ENCODE measurements around the gene DEGS2.
"Not testable (repeated sequence)": the region's sequence is repeated elsewhere in the genome, so short reads cannot be mapped to it uniquely, and the experiment has no call there.

The DEGS2 gene

GRCh38 chr14:100159094-100159864, at the start of gene DEGS2:
TSS of gene DEGS2 (minus strand) at chr14:100159645. CDS start at chr14:100159587, 58 bp downstream.
- Mint-ChIP-seq H3K36me3 (no peaks in the 10 kb centered on the region), H3K4me1 (ENCODE audit: low read depth) (peaks cover 1% of the 10 kb centered on the region), H3K9me3 (ENCODE audit: low read depth) (peaks cover 3% of the 10 kb centered on the region), H3K27ac (no peak within 1 kb of the TSS), H3K4me3 (peak within 1 kb of the TSS; percentile 73), H3K27me3 (no peaks in the 10 kb centered on the region)

GRCh38 chr14:100208136-100208535, 48.7 kb upstream of the DEGS2 start:
- not testable (repeated sequence) for H3K4me3 Mint-ChIP-seq; H3K27me3 Mint-ChIP-seq; H3K27ac Mint-ChIP-seq; H3K4me1 Mint-ChIP-seq (ENCODE audit: low read depth); H3K36me3 Mint-ChIP-seq; H3K9me3 Mint-ChIP-seq (ENCODE audit: low read depth)

GRCh38 chr14:100207588-100207987, 48.1 kb upstream of the DEGS2 start:
- H3K9me3 Mint-ChIP-seq (ENCODE audit: low read depth); H3K36me3 Mint-ChIP-seq; H3K27me3 Mint-ChIP-seq; H3K4me1 Mint-ChIP-seq (ENCODE audit: low read depth); H3K27ac Mint-ChIP-seq; H3K4me3 Mint-ChIP-seq: not testable (repeated sequence)

GRCh38 chr14:100204835-100205167, 45.4 kb upstream of the DEGS2 start:
- not testable (repeated sequence) for H3K4me3 Mint-ChIP-seq; H3K36me3 Mint-ChIP-seq; H3K27ac Mint-ChIP-seq; H3K27me3 Mint-ChIP-seq; H3K4me1 Mint-ChIP-seq (ENCODE audit: low read depth); H3K9me3 Mint-ChIP-seq (ENCODE audit: low read depth)

GRCh38 chr14:100203962-100204834, 44.8 kb upstream of the DEGS2 start:
- H3K4me1 Mint-ChIP-seq (ENCODE audit: low read depth): no peaks in the 10 kb centered on the region
- no peaks in the 10 kb centered on the region for H3K27me3 Mint-ChIP-seq
- no peak overlapping the region for H3K4me3 Mint-ChIP-seq
- H3K27ac Mint-ChIP-seq: no peak overlapping the region
- H3K9me3 Mint-ChIP-seq (ENCODE audit: low read depth): no peaks in the 10 kb centered on the region
- peaks cover 2% of the 10 kb centered on the region for H3K36me3 Mint-ChIP-seq

GRCh38 chr14:100203146-100203545, 43.7 kb upstream of the DEGS2 start:
- H3K27me3 Mint-ChIP-seq: no peaks in the 10 kb centered on the region
- no peaks in the 10 kb centered on the region for H3K4me1 Mint-ChIP-seq (ENCODE audit: low read depth)
- H3K4me3 Mint-ChIP-seq: no peak overlapping the region
- H3K27ac Mint-ChIP-seq: no peak overlapping the region
- no peaks in the 10 kb centered on the region for H3K9me3 Mint-ChIP-seq (ENCODE audit: low read depth)
- H3K36me3 Mint-ChIP-seq: peaks cover 2% of the 10 kb centered on the region

GRCh38 chr14:100202712-100203111, 43.3 kb upstream of the DEGS2 start:
- H3K4me1 Mint-ChIP-seq (ENCODE audit: low read depth): no peaks in the 10 kb centered on the region
- no peaks in the 10 kb centered on the region for H3K9me3 Mint-ChIP-seq (ENCODE audit: low read depth)
- H3K27me3 Mint-ChIP-seq: no peaks in the 10 kb centered on the region
- no peak overlapping the region for H3K4me3 Mint-ChIP-seq
- no peak overlapping the region for H3K27ac Mint-ChIP-seq
- H3K36me3 Mint-ChIP-seq: peaks cover 2% of the 10 kb centered on the region

GRCh38 chr14:100201701-100202100, 42.3 kb upstream of the DEGS2 start:
- Mint-ChIP-seq H3K9me3 (ENCODE audit: low read depth) (no peaks in the 10 kb centered on the region), H3K36me3 (peaks cover 2% of the 10 kb centered on the region)

GRCh38 chr14:100200311-100200710, 40.9 kb upstream of the DEGS2 start:
- Mint-ChIP-seq H3K27ac (no peak overlapping the region), H3K36me3 (no peaks in the 10 kb centered on the region), H3K27me3 (no peaks in the 10 kb centered on the region), H3K4me3 (no peak overlapping the region), H3K9me3 (ENCODE audit: low read depth) (no peaks in the 10 kb centered on the region), H3K4me1 (ENCODE audit: low read depth) (no peaks in the 10 kb centered on the region)

More at GRCh38 chr14:100201701-100202100, 42.3 kb upstream of the DEGS2 start:
- H3K27ac Mint-ChIP-seq: no peak overlapping the region
- H3K4me3 Mint-ChIP-seq: no peak overlapping the region
- no peaks in the 10 kb centered on the region for H3K27me3 Mint-ChIP-seq
- H3K4me1 Mint-ChIP-seq (ENCODE audit: low read depth): no peaks in the 10 kb centered on the region

- H3K27me3 Mint-ChIP-seq: no peaks in the 10 kb centered on the region
- no peak overlapping the region for H3K4me3 Mint-ChIP-seq
- H3K36me3 Mint-ChIP-seq: no peaks in the 10 kb centered on the region
- no peak overlapping the region for H3K27ac Mint-ChIP-seq
- H3K9me3 Mint-ChIP-seq (ENCODE audit: low read depth): no peaks in the 10 kb centered on the region
- H3K4me1 Mint-ChIP-seq (ENCODE audit: low read depth): no peaks in the 10 kb centered on the region
These were observed 39.9 kb upstream of the DEGS2 start for GRCh38 chr14:100199240-100199860.

GRCh38 chr14:100193417-100194357, 34.2 kb upstream of the DEGS2 start:
- H3K9me3 Mint-ChIP-seq (ENCODE audit: low read depth): no peaks in the 10 kb centered on the region
- peaks cover 7% of the 10 kb centered on the region for H3K4me1 Mint-ChIP-seq (ENCODE audit: low read depth)
- H3K27ac Mint-ChIP-seq: peak overlapping the region; percentile 87
- H3K36me3 Mint-ChIP-seq: no peaks in the 10 kb centered on the region
- no peaks in the 10 kb centered on the region for H3K27me3 Mint-ChIP-seq
- H3K4me3 Mint-ChIP-seq: peak overlapping the region; percentile 52

GRCh38 chr14:100192672-100193416, 33.4 kb upstream of the DEGS2 start:
- no peaks in the 10 kb centered on the region for H3K27me3 Mint-ChIP-seq
- H3K36me3 Mint-ChIP-seq: no peaks in the 10 kb centered on the region
- H3K9me3 Mint-ChIP-seq (ENCODE audit: low read depth): no peaks in the 10 kb centered on the region
- peak overlapping the region; percentile 87 for H3K27ac Mint-ChIP-seq
- H3K4me3 Mint-ChIP-seq: peak overlapping the region; percentile 52
- peaks cover 7% of the 10 kb centered on the region for H3K4me1 Mint-ChIP-seq (ENCODE audit: low read depth)

GRCh38 chr14:100192250-100192671, 32.8 kb upstream of the DEGS2 start:
- peak overlapping the region; percentile 52 for H3K4me3 Mint-ChIP-seq
- H3K9me3 Mint-ChIP-seq (ENCODE audit: low read depth): no peaks in the 10 kb centered on the region
- no peaks in the 10 kb centered on the region for H3K27me3 Mint-ChIP-seq
- H3K27ac Mint-ChIP-seq: peak overlapping the region; percentile 58
- H3K4me1 Mint-ChIP-seq (ENCODE audit: low read depth): peaks cover 7% of the 10 kb centered on the region
- no peaks in the 10 kb centered on the region for H3K36me3 Mint-ChIP-seq
